ENCODE measurements around the gene ZSCAN12. TPM values are rescaled to one million over a fixed set of nuclear protein-coding genes. Genes with fewer than 3 reads are reported as not detected.
A peak's percentile ranks its signal among the peaks of the same experiment; 100 is the strongest.

The ZSCAN12 gene
- total and polyA plus RNA-seq, 2 of the 13 experiments (the other 11 are each of a cell fraction or from before 2014, with no cell fraction given), result 2.8 to 8.9 TPM

DNA sequence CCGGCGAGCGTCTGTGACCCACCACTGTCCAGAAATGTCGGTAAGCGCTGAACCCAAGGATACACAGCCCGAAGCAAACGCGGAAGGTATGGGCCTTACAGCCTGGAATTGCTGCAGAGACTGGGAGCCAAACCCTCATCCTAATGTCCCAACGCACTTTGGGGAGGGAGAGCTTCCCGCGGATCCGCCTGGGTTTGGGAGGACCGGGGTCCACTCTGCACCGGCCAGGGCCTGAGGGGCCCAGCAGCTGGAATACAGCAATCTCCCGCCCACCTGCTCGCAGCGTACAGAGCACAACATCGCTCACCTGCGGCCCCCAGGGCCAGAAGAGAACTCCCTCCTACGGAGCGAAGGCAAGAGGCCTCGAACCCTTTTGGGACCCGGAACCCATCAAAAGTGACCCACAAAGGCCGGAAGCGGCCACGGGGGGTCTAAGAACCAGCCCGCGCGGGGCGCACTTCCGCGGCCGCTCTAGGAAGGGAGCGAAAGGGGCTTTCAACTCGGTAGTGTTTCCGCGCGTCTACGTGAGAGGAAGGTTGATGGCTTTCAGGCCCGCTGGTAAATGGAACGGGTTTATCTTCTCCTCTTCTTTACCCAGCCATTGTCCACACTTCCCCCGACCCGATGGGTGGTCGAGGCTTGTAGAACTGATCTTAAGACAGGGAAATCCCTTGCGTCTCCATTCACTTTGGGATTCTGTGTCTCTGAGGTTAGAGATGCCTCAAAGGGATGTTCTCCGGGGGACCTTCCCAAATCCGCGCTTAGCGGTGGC lies at the start of gene ZSCAN12 (continued):
- TF ChIP-seq ZBTB40 (IDR thresholded peaks at IDR 0.05) (peak; percentile 87), ZBTB40 (CRISPR knock-in tag; IDR thresholded peaks at IDR 0.05) (peak; percentile 92), SMARCC2 (IDR thresholded peaks at IDR 0.05) (no peak), SRF (IDR thresholded peaks at IDR 0.05; ENCODE audit: low read depth, low read length) (no peak), HDAC2 (CRISPR knock-in tag; IDR thresholded peaks at IDR 0.05) (peak; percentile 92), ZFY (CRISPR knock-in tag; IDR thresholded peaks at IDR 0.05) (peak; percentile 98), ZSCAN9 (CRISPR knock-in tag; IDR thresholded peaks at IDR 0.05; ENCODE audit: borderline replicate concordance) (peak; percentile 94), PHB2 (IDR thresholded peaks at IDR 0.05; ENCODE audit: partially characterized antibody) (no peak), HIC2 (CRISPR knock-in tag; IDR thresholded peaks at IDR 0.05; ENCODE audit: low read depth) (peak; percentile 31; the same call in 1 of the 2 replicates), MAFF (IDR thresholded peaks at IDR 0.05; ENCODE audit: low read depth, low read length) (no peak), ZNF652 (CRISPR knock-in tag; IDR thresholded peaks at IDR 0.05; ENCODE audit: borderline replicate concordance, low read depth) (peak; percentile 66; the same call in 1 of the 2 replicates), ZFP62 (CRISPR knock-in tag; IDR thresholded peaks at IDR 0.05) (no peak), DDIT3 (CRISPR knock-in tag; IDR thresholded peaks at IDR 0.05) (no peak), NFIB (CRISPR knock-in tag; IDR thresholded peaks at IDR 0.05; ENCODE audit: borderline replicate concordance) (no peak)

Measured in HepG2 (cell line).